ENCODE data around the gene ZNF853.

- TF ChIP-seq CTCF (IDR thresholded peaks at IDR 0.05) (no peak), POLR2A (IDR thresholded peaks at IDR 0.05) (no peak)
These were observed 14.8 kb downstream of the ZNF853 start for GRCh38 chr7:6630007-6630849.
